Naive thymus-derived CD8-positive, alpha-beta T cell (primary cell): Measurements from ENCODE around the gene CABLES1. TPM values are rescaled to one million over a fixed set of nuclear protein-coding genes. Genes with fewer than 3 reads are reported as not detected.

Source experiments
- ATAC-seq, 2 donors: fragments of 150-1000 bp; cut with Tn5 transposase in 1 of 2; sonication (Bioruptor Pico), chemical (Tn5 transposase) in 1 of 2; 1 replicate in 1 of 2; 2 replicates in 1 of 2; pipeline ENCODE4 v1.10.0; 2021; ENCODE audit warnings: mild to moderate bottlenecking in 2 of 2, moderate library complexity in 2 of 2
- POLR2A ChIA-PET: fragments of 350-600 bp; sonication (Branson Sonifier 250); formaldehyde crosslinking; loops from one replicate; lab custom pipeline; 2021; ENCODE audit warnings: antibody characterized with exemption; lab: Charles Lee
- DNase-seq, 10 donors: peaks; one replicate each; pipeline versions ENCODE4 v3.0.0 to v3.0.0-alpha.2; 2020 to 2022
- H3K27ac Mint-ChIP-seq, 10 donors: one replicate each; pipeline ENCODE4 v1.8.0; 2020 to 2022; ENCODE audit warnings: mild to moderate bottlenecking in 10 of 10, mixed read lengths in 10 of 10, moderate library complexity in 4 of 10, inconsistent platforms in 1 of 10
- H3K27me3 Mint-ChIP-seq, 5 donors: one replicate each; pipeline ENCODE4 v1.8.0; 2021 to 2022; ENCODE audit warnings: mixed read lengths in 5 of 5
- H3K36me3 Mint-ChIP-seq, 3 donors: one replicate each; pipeline ENCODE4 v1.8.0; 2020 to 2022; ENCODE audit warnings: mixed read lengths in 3 of 3, mild to moderate bottlenecking in 2 of 3, inconsistent platforms in 1 of 3
- H3K4me1 Mint-ChIP-seq, 4 donors: one replicate each; pipeline ENCODE4 v1.8.0; 2021 to 2022; ENCODE audit warnings: mixed read lengths in 4 of 4
- H3K4me3 Mint-ChIP-seq, 10 donors: one replicate each; pipeline ENCODE4 v1.8.0; 2020 to 2022; ENCODE audit warnings: mild to moderate bottlenecking in 10 of 10, mixed read lengths in 10 of 10, moderate library complexity in 6 of 10, inconsistent platforms in 1 of 10
- H3K9me3 Mint-ChIP-seq, 9 donors: one replicate each; pipeline ENCODE4 v1.8.0; 2020 to 2022; ENCODE audit warnings: mixed read lengths in 9 of 9, mild to moderate bottlenecking in 3 of 9, inconsistent platforms in 1 of 9, moderate library complexity in 1 of 9
- polyA plus RNA-seq, 3 donors: library from polyadenylated mRNA; unstranded; fragments of 300-500 nt; fragmentation: Illumina TruSeq; gene quantifications; one replicate each; pipeline ENCODE4 v1.2.3, GENCODE V29; 2021
- total RNA-seq, 8 experiments: library from RNA in 2 of 8; stranded (reverse) in 2 of 8; gene quantifications; one replicate each; pipeline ENCODE4 v1.2.3 and lab custom pipeline; 2021 to 2026

The CABLES1 gene
- total and polyA plus RNA-seq, 5 experiments from 2014 or later, result 0.82 to 0.99 TPM; not detected in 3

GRCh38 chr18:23179416-23179815 is 44.1 kb downstream of the CABLES1 start:
- H3K4me3 Mint-ChIP-seq, result no peak overlapping the region
- DNase-seq, result no peak
- POLR2A ChIA-PET, result no interaction called here
- H3K27ac Mint-ChIP-seq, result no peak overlapping the region
- H3K9me3 Mint-ChIP-seq, result no peaks in the 10 kb centered on the region
- peaks cover 0 to 12% (median 1%) of the 10 kb centered on the region in 5 donors for H3K27me3 Mint-ChIP-seq
- ATAC-seq, result no peak
- H3K4me1 Mint-ChIP-seq, result peaks cover 2 to 8% (median 6%) of the 10 kb centered on the region in 4 donors
- no peaks in the 10 kb centered on the region for H3K36me3 Mint-ChIP-seq

- Mint-ChIP-seq H3K4me1 (peaks cover 2 to 8% (median 6%) of the 10 kb centered on the region in 4 donors), H3K36me3 (no peaks in the 10 kb centered on the region), H3K27me3 (peaks cover 0 to 12% (median 1%) of the 10 kb centered on the region in 5 donors), H3K9me3 (no peaks in the 10 kb centered on the region), H3K27ac (no peak overlapping the region), H3K4me3 (no peak overlapping the region)
- DNase-seq (no peak), ATAC-seq (no peak)
- POLR2A ChIA-PET, result interaction anchor here (0.5 kb wide), 1 partner anchor 201 kb away, joined by 3 read pairs; no protein-coding TSS in a partner anchor
These were observed 46.3 kb downstream of the CABLES1 start for GRCh38 chr18:23181547-23181946.

- Mint-ChIP-seq H3K27me3 (peaks cover 0 to 9% (median 2%) of the 10 kb centered on the region in 5 donors), H3K9me3 (no peaks in the 10 kb centered on the region), H3K4me1 (peaks cover 2 to 8% (median 6%) of the 10 kb centered on the region in 4 donors), H3K36me3 (no peaks in the 10 kb centered on the region), H3K27ac (no peak overlapping the region), H3K4me3 (no peak overlapping the region)
- DNase-seq (no peak), ATAC-seq (no peak)
- POLR2A ChIA-PET, result no interaction called here
These were observed 47.3 kb downstream of the CABLES1 start for GRCh38 chr18:23182606-23183005.

GRCh38 chr18:23183411-23184150 is 48.3 kb downstream of the CABLES1 start:
- POLR2A ChIA-PET, result no interaction called here
- Mint-ChIP-seq H3K9me3 (no peaks in the 10 kb centered on the region), H3K4me3 (no peak overlapping the region), H3K36me3 (no peaks in the 10 kb centered on the region), H3K27me3 (peaks cover 0 to 3% (median 0%) of the 10 kb centered on the region in 5 donors), H3K27ac (no peak overlapping the region), H3K4me1 (peaks cover 2 to 8% (median 6%) of the 10 kb centered on the region in 4 donors)
- DNase-seq, result no peak
- no peak for ATAC-seq

- Mint-ChIP-seq H3K36me3 (no peaks in the 10 kb centered on the region), H3K27ac (no peak overlapping the region), H3K4me3 (no peak overlapping the region), H3K4me1 (peaks cover under 1 to 2% (median 1%) of the 10 kb centered on the region in 4 donors), H3K9me3 (no peaks in the 10 kb centered on the region), H3K27me3 (peaks cover 0 to 3% (median 0%) of the 10 kb centered on the region in 5 donors)
- POLR2A ChIA-PET, result no interaction called here
- ATAC-seq, result no peak
- no peak for DNase-seq
These were observed 51.5 kb downstream of the CABLES1 start for GRCh38 chr18:23186781-23187180.

- DNase-seq (no peak), ATAC-seq (no peak)
- POLR2A ChIA-PET, result no interaction called here
- H3K9me3 Mint-ChIP-seq, result no peaks in the 10 kb centered on the region
- no peak overlapping the region for H3K27ac Mint-ChIP-seq
- peaks cover 0 to 3% (median 0%) of the 10 kb centered on the region in 5 donors for H3K27me3 Mint-ChIP-seq
- H3K36me3 Mint-ChIP-seq, result no peaks in the 10 kb centered on the region
- peaks cover 3 to 8% (median 7%) of the 10 kb centered on the region in 4 donors for H3K4me1 Mint-ChIP-seq
- no peak overlapping the region for H3K4me3 Mint-ChIP-seq
These were observed 52.9 kb downstream of the CABLES1 start for GRCh38 chr18:23188068-23188760.

DNA sequence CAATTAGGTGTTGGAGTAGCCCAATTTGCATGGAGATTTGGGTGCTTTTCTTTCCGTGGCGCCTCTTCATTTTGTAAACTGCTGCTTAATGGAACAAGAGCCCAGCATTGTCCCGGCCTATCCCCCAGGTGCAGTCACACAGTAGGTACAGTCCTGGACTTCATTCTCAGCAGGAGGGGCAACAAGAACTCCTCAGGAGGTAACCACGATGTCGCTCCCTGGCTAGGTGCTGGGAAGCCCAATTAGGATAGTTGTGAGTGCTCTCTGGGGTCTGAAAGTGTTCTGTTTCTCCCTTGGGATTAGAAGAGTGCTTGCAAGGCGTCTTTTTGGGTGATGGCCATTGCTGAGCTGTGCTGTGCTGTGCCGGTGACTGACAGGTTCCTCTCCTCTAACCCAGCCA is 53.8 kb downstream of the CABLES1 start:
- ATAC-seq (no peak), DNase-seq (no peak)
- Mint-ChIP-seq H3K9me3 (no peaks in the 10 kb centered on the region), H3K4me1 (peaks cover 3 to 8% (median 7%) of the 10 kb centered on the region in 4 donors), H3K27me3 (peaks cover 0 to 3% (median 0%) of the 10 kb centered on the region in 5 donors), H3K36me3 (no peaks in the 10 kb centered on the region), H3K27ac (no peak overlapping the region), H3K4me3 (no peak overlapping the region)
- POLR2A ChIA-PET, result no interaction called here

GRCh38 chr18:23189768-23190661 is 54.7 kb downstream of the CABLES1 start:
- Mint-ChIP-seq H3K4me3 (no peak overlapping the region), H3K27me3 (peaks cover 0 to 3% (median 0%) of the 10 kb centered on the region in 5 donors), H3K36me3 (no peaks in the 10 kb centered on the region), H3K27ac (no peak overlapping the region), H3K4me1 (peaks cover 3 to 8% (median 7%) of the 10 kb centered on the region in 4 donors), H3K9me3 (no peaks in the 10 kb centered on the region)
- no peak for DNase-seq
- no peak for ATAC-seq
- POLR2A ChIA-PET, result no interaction called here

GRCh38 chr18:23191232-23191631 is 55.9 kb downstream of the CABLES1 start:
- ATAC-seq (no peak), DNase-seq (no peak)
- Mint-ChIP-seq H3K36me3 (no peaks in the 10 kb centered on the region), H3K9me3 (no peaks in the 10 kb centered on the region), H3K4me1 (peaks cover 4 to 8% (median 7%) of the 10 kb centered on the region in 4 donors), H3K4me3 (no peak overlapping the region), H3K27ac (no peak overlapping the region), H3K27me3 (peaks cover 0 to 3% (median 0%) of the 10 kb centered on the region in 5 donors)
- POLR2A ChIA-PET, result interaction anchor here (0.7 kb wide), 1 partner anchor 180 kb away, joined by 3 read pairs; no protein-coding TSS in a partner anchor

- POLR2A ChIA-PET, result no interaction called here
- H3K36me3 Mint-ChIP-seq, result no peaks in the 10 kb centered on the region
- no peak for DNase-seq
These were observed 58.5 kb downstream of the CABLES1 start for GRCh38 chr18:23193742-23194141.

DNA sequence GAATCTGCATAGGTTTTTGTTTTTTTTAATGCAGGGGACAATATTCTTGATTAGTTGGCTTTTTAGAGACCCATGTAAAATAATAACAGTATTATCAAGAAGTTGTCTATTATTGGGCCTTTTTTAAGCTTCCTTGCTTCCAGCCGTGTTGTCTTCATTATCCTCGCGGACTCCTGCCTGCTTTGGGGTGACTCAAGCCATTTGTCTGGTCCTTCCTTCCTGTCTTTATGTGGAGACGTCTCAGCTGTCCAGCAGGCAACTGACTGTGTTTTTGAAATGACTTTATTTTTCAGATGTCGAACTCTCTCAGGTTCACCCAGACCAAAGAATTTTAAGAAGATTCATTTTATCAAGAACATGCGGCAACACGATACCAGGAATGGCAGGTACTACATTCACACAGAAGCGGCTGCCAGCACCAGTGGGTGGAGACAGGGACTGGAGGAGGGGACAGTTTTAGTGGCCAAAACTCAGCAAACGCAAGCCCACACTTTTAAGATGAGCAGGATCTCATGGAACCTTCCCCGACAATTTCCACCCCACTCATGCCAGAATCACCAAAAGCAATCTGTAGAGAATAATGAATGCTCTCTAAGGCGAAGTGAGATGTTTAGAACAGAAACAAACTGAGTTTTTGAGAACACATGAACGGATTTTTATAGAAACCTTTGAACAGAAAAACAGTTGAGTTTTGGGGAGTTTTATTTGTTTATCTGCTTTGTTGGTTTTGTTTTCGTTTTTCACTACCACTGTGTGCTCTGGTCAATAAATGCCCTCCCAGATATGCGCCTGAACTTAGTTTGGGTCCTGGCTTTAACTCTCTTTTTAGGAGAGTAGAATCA is 59.1 kb downstream of the CABLES1 start:
- no peaks in the 10 kb centered on the region for H3K36me3 Mint-ChIP-seq
- H3K4me1 Mint-ChIP-seq, result peaks cover 4 to 8% (median 7%) of the 10 kb centered on the region in 4 donors
- POLR2A ChIA-PET, result no interaction called here
- no peak overlapping the region for H3K27ac Mint-ChIP-seq
- ATAC-seq (no peak), DNase-seq (no peak)
- H3K9me3 Mint-ChIP-seq, result no peaks in the 10 kb centered on the region
- H3K27me3 Mint-ChIP-seq, result peaks cover 0 to 3% (median 0%) of the 10 kb centered on the region in 5 donors
- H3K4me3 Mint-ChIP-seq, result no peak overlapping the region

More at GRCh38 chr18:23193742-23194141, 58.5 kb downstream of the CABLES1 start:
- H3K27me3 Mint-ChIP-seq, result peaks cover 0 to 3% (median 0%) of the 10 kb centered on the region in 5 donors
- H3K27ac Mint-ChIP-seq, result no peak overlapping the region
- H3K4me3 Mint-ChIP-seq, result no peak overlapping the region
- H3K9me3 Mint-ChIP-seq, result no peaks in the 10 kb centered on the region
- no peak for ATAC-seq
- H3K4me1 Mint-ChIP-seq, result peaks cover 4 to 8% (median 7%) of the 10 kb centered on the region in 4 donors
